GM19324 (cell line): Measurements from ENCODE around the gene SLAIN1.
A peak's percentile ranks its signal among the peaks of the same experiment; 100 is the strongest.

Experiments
- ATAC-seq: cut with Tn5 transposase; IDR thresholded peaks from one replicate; pipeline ENCODE4 v1.9.1; 2021; ENCODE audit warnings: mild to moderate bottlenecking, moderate library complexity; ENCODE audit not compliant: unreplicated experiment, low FRiP score

The SLAIN1 gene

DNA sequence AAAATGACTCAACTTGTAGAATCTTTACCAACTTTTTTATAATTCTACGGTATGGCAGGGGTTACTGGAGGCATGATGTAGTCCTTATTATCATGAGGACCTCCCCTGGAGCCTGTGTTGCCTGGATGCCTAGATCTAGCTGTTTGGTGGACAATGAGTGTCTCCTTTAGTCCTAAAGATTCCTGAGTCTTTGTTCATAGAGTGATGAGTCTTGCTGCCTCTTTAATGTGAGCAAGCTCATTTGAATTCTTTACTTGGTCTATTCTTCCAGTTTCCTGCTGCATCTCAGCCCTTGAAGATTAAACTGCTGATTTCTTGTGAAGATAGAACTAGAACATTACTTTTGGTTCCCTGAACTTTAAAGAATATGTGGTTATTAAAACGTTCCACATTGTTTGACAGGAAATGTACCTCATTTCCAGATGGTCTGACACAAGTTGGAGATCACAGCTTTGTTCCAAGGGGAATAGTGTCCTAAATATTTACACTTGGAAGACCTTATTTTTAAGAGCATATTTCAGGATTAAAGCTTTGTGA is 51.9 kb downstream of the SLAIN1 start:
- no peak for ATAC-seq

DNA sequence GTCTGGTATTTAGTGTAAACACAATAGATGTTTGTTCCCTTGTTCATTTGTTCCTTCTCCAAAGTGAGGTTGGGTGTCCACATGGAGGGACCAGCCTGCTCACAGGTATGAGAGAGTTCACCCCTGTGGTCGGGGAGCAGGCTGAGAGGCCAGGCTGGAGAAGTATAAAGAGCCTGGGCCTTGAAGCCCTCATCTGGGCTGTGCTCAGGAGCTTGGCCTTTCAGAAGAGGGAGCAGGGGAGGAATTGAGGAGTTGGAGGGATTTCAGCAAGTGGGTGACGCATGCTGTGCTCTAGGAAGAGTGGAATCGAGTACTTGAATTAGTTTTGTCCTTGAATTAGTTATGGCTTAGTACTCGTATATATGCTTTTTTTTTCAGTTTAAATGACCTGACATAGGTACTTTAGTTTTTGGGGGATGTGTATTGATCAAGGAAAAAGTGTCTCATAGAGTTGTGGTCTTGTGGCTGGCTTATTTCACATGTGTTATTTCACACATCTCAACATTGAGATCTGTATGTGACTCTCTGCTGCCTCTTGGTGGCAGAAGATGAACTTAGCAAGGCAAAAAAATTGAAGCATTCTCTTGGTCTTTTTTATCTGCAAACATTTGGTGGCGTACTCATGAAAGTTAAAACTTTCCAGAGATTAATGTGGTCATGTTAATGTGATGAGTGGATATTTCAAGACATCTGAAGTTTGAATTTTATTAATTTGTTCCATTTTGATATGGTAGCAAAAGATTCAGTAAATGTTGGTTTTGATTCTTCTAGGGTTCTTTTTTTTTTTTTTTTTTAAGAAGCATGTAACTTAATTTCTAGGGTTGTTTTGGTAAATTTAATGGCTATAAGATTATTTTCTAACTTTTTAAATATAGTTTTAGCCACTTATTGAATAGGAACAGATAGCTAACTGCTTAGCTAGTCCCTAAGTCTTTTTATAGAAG is 54.3 kb downstream of the SLAIN1 start:
- peak; percentile 53 for ATAC-seq

GRCh38 chr13:77752512-77753069 is 55.1 kb downstream of the SLAIN1 start:
- no peak for ATAC-seq

DNA sequence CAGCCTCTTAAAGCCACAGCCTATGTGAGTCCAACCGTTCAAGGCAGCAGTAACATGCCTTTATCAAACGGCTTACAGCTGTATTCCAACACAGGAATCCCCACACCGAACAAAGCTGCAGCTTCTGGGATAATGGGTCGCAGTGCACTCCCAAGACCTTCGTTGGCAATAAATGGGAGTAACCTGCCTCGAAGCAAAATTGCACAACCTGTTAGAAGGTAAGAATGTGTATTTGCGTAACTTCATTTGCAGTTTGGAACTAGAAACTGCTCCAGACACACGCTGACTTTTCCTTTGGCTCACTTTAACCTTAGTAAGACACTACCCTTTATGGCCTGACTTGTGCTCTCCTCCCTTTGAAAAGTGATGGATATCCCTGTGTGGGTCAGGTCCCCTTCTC is 63.4 kb downstream of the SLAIN1 start:
- ATAC-seq = no peak

GRCh38 chr13:77767413-77767812 is 69.9 kb downstream of the SLAIN1 start:
- no peak for ATAC-seq

GRCh38 chr13:77774181-77774580 is 76.7 kb downstream of the SLAIN1 start:
- ATAC-seq = no peak

DNA sequence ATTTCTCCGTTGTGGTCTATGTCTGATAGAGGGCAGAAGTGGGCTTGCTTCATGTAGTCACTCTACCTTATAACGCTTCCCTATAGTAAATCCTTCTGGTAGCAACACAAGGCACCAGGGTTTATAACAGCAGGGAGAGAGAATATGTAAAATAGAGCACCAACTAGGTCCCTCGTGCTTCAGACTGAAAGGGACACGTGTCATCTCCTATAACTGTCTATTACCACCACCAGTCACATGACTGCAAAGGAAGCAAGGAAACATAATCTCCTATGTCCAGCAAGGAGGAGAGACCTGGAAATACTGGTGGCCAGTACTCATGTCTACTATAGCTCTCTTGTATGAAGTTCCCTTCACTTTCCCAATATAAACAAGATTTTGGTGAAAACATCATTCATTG is 79.2 kb downstream of the SLAIN1 start:
- ATAC-seq = no peak

GRCh38 chr13:77779552-77780272 is 82.2 kb downstream of the SLAIN1 start:
- peak; percentile 77 for ATAC-seq

GRCh38 chr13:77781808-77782207 is 84.3 kb downstream of the SLAIN1 start:
- no peak for ATAC-seq

GRCh38 chr13:77784515-77784914 is 87.0 kb downstream of the SLAIN1 start:
- ATAC-seq = no peak

GRCh38 chr13:77786695-77787287 is 89.3 kb downstream of the SLAIN1 start:
- no peak for ATAC-seq

DNA sequence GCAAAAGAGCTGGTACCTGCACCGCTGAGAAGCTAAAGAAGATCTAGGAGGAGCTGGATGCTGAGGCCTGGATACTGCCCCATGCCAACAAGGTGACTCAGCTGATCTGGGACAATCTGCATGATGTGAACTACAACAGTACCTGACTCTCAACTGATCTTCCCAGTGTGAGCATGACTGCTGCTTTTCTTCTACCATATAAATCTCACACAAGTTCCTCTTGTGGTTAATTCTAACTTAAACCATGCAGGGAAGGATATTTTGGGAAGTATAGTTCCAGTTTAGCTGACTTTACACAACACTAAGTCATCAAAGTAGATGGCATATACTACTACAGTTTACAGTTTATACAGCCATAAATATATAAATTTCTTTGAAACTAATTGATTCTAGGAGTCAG is 91.9 kb downstream of the SLAIN1 start:
- no peak for ATAC-seq

GRCh38 chr13:77800219-77800618 is 102.7 kb downstream of the SLAIN1 start:
- ATAC-seq = no peak

GRCh38 chr13:77806518-77806917 is 109.0 kb downstream of the SLAIN1 start:
- no peak for ATAC-seq

GRCh38 chr13:77807431-77808135 is 110.1 kb downstream of the SLAIN1 start:
- no peak for ATAC-seq

GRCh38 chr13:77810430-77810829 is 112.9 kb downstream of the SLAIN1 start:
- ATAC-seq = no peak

GRCh38 chr13:77810878-77811277 is 113.4 kb downstream of the SLAIN1 start:
- ATAC-seq = no peak

DNA sequence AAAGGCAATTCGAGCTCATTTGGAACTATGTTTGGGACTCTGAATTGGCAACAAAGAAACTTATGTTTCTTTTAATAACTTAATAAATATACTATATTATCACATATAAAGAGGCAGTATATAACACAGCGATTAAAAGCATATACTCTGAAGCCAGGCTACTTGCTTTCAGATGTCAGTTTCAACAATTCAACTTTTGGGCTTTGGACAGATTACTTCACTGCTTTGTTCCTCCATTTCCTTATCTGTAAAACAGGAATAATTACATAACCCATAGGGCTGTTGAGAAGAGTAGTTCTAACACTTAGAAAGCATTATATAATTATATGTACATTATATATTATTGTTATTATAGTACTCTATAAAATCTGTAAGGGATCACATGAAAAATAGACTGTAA is 113.9 kb downstream of the SLAIN1 start:
- ATAC-seq = no peak

DNA sequence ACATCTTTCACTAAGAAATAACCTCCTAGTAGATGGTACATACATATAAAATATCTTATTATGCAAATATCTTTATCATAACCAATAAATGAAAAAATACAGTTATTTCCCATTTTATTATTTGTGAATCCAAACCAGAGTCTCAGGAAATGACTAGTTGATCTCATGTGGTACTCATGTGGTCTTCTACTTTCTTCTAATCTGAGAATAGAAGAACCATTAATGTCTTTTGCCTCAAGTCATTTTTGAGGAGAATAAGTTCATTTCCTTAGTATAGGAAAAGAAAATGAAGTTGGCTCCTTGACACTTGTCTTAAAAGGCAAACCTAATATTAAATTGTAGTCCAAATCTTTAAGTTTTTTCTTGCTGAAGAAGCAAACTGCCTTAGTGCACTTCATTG is 114.5 kb downstream of the SLAIN1 start:
- ATAC-seq = no peak
